Cardiac fibroblast (primary cell): Measurements from ENCODE around the gene CHN1.

ENCODE experiments used
- DNase-seq, 2 donors: peaks; one replicate each; pipeline versions ENCODE4 v3.0.0 to v3.0.0-alpha.2; 2010; ENCODE audit warnings: low read depth in 2 of 2
- H3K4me3 ChIP-seq, 2 donors: replicated peaks in 1 of 2; 1 replicate in 1 of 2; 2 replicates in 1 of 2; pipeline ENCODE4 v1.5.1; 2011; ENCODE audit warnings: low read depth in 2 of 2, low read length in 2 of 2, mild to moderate bottlenecking in 2 of 2, moderate library complexity in 1 of 2
- TF ChIP-seq, protein P1 (sequence below): IDR thresholded peaks from one replicate; pipeline ENCODE4 v1.5.1; 2011; ENCODE audit warnings: low read depth, mild to moderate bottlenecking, low read length, inconsistent platforms

CHN1 gene

DNA sequence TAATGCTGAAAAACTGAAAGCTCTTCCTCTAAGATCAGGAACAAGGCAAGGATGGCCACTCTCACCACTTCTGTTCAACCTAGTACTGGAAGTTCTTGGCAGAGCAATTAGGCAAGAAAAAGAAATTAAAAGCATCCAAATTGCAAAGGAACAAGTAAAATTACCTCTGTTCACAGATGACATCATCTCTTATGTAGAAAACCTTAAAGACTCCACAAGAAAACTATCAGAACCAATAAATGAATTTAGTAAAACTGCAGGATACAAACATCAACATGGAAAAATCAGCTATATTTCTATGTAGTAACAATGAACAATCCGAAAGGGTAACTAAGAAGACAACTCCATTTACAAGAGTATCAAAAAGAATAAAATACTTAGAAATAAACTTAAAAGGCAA is 112.2 kb downstream of the CHN1 start:
- TF ChIP-seq, protein P1, sequence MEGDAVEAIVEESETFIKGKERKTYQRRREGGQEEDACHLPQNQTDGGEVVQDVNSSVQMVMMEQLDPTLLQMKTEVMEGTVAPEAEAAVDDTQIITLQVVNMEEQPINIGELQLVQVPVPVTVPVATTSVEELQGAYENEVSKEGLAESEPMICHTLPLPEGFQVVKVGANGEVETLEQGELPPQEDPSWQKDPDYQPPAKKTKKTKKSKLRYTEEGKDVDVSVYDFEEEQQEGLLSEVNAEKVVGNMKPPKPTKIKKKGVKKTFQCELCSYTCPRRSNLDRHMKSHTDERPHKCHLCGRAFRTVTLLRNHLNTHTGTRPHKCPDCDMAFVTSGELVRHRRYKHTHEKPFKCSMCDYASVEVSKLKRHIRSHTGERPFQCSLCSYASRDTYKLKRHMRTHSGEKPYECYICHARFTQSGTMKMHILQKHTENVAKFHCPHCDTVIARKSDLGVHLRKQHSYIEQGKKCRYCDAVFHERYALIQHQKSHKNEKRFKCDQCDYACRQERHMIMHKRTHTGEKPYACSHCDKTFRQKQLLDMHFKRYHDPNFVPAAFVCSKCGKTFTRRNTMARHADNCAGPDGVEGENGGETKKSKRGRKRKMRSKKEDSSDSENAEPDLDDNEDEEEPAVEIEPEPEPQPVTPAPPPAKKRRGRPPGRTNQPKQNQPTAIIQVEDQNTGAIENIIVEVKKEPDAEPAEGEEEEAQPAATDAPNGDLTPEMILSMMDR, result no peak
- no peak for DNase-seq

DNA sequence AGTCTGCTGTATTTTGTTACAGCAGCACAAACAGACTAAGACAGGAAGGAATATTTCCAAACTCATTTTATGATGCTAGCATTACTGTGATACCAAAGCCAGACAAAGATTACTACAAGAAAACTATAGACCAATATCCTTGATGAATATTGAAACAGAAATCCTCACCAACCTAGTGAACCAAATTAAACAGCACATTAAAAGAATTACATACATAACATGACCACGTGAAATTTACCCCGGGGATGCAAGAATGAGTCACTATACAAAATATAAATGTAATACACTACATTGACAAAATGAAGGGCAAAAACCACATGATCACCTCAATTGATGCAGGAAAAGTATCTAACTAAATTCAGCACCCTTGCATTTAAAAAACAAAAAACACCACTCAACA is 112.6 kb downstream of the CHN1 start:
- TF ChIP-seq, protein P1, result no peak
- no peak overlapping the region for H3K4me3 ChIP-seq
- DNase-seq, result peak in 1 of 2 donors; percentile 28

More for the DNA sequence above, 112.2 kb downstream of the CHN1 start:
- no peak overlapping the region for H3K4me3 ChIP-seq

DNA sequence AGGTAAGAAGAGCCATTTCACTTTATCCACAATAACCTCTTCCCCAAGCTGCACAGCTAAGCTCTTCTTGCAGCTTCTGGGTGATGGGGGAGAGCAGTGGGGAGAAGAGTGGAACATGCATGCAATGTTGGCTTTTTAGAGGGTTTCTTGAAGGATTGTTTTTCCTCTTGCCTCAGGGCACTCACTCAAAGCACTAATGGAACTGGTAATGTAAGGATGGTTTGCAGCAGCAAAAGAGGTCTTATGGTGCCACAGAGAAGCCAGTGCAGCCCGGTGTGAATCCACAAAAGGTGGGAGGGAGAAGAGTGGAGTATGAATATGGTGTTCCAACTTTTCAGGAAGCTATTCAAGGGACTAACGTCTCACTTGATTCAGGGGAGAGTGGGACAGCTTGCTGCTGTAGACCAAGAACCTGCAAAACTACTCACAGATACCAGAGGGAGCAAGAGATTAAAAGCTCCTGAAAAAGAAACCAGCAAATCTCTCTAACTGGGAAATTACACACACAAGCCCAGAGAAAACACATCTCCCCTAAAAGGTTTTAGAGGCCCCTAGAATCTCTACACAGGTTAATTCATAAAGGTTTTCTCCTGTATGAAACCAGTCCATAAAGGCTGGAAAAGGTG is 116.4 kb downstream of the CHN1 start:
- DNase-seq, result peak in 1 of 2 donors; percentile 7
- TF ChIP-seq, protein P1, result no peak
- no peak overlapping the region for H3K4me3 ChIP-seq

GRCh38 chr2:174888146-174888545 is 117.0 kb downstream of the CHN1 start:
- no peak overlapping the region for H3K4me3 ChIP-seq
- peak in 1 of 2 donors; percentile 52 for DNase-seq
- TF ChIP-seq, protein P1, result no peak

- TF ChIP-seq, protein P1, result no peak
- H3K4me3 ChIP-seq, result no peak overlapping the region
- no peak for DNase-seq
Measured at GRCh38 chr2:174882416-174882815, 122.8 kb downstream of the CHN1 start.

DNA sequence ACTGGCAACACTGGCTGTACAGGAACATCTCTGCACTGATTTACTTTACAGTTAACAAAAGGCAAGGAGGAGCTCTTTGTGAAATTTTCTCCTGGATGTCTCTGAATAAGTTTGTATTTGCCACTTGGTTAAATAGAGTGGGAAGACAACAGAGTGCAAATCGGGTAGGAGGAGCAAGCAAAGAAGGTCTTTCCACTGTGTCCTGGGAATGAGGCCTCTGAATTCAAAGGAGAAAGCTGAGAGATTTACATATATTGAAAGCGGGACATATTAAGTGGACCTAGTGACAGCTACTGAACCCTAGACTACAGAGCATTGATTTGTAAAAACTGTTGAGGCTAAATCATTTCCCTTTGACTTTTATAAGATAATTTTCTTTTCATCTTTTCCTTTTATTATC is 123.5 kb downstream of the CHN1 start:
- H3K4me3 ChIP-seq, result no peak overlapping the region
- DNase-seq, result no peak
- TF ChIP-seq, protein P1, result no peak
